Measurements from ENCODE around the gene FBXO38.

- TF ChIP-seq CTCF (IDR thresholded peaks at IDR 0.05): no peak
- no peak for TF ChIP-seq EZH2 (IDR thresholded peaks at IDR 0.05)
These were observed 70.8 kb downstream of the FBXO38 start for GRCh38 chr5:148454576-148454975.
